CD1c-positive myeloid dendritic cell (primary cell): ENCODE results near the gene NOS2.
"Not testable (repeated sequence)": the region's sequence is repeated elsewhere in the genome, so short reads cannot be mapped to it uniquely, and the experiment has no call there.

Experiments used
- DNase-seq: peaks from one replicate; pipeline ENCODE4 v3.0.0-alpha.2; 2016; ENCODE audit errors: extremely low spot score

Gene NOS2

DNA sequence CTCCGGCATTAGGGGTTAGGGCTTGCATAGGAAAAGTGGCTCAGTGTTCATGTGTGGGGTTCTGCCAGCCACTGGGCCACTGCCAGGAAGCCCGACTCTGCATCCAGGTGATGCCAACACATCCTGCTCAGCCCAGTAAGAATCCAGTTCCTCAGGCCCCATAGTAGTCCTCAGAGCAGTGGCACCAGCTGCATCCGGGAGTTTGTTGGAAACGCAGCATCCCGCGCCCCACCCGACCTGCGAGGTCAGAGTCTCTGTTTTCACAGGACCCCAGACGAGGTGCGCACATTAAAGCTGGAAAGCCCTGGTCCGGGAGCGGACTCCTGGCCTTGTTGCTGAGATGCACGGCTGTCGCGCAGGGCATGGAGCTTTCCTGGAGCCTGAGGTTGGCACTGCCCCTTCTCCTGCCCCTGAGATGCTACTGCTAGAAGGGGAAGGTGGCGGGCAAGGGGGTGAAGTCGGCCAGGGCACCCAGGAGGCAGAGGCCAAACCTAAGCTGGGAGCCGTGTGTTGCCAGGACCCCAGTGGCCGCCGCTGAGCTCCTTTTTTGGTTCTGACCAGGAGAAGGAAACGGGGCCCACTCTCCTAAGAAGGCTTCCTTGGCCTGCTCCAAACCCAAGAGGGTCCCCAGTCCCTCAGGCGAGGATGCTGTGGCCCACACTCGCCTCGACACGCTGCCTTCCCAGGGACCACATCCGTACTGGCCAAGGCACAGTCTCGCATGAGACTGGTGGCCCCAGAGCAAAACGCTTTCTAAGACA lies 44.4 kb downstream of the NOS2 start:
- no peak for DNase-seq

DNA sequence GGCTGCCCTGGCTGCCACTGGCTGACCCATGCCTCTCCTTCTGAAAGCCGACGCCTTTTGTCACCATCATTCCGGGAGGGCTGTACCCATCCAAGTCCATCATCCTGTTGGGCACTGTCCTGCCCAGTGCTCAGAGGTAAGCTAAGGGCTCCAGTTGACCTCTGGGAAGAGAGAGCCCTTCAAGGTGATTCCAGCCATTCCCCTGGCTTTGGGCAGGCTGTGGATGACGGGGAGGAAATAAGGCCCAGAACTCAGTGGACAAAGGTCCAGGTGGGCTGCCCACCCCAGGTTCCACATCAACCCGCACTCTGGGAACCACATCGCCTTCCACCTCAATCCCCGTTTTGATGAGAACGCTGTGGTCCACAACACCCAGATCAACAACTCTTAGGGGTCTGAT lies 45.8 kb downstream of the NOS2 start:
- no peak for DNase-seq

DNA sequence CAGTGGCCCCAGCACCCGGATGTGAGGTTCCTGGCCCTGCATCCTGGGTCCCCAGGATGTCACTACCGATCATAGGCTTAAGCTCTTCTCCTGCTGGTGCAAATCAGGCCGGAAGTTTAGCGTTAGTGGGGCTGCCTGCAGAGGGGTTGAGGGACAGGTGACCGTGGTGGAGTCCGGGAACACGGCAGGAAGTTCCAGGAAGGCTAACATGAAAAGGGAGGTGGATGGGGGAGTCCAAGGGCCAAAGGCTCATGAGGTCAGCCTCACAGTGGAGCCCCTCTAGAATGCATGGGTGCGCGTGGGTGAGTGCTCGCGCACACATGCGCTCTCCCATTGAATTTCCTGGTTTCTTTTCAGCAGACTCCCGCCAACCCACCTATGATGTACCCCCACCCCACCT lies 46.6 kb downstream of the NOS2 start:
- DNase-seq: not testable (repeated sequence)

DNA sequence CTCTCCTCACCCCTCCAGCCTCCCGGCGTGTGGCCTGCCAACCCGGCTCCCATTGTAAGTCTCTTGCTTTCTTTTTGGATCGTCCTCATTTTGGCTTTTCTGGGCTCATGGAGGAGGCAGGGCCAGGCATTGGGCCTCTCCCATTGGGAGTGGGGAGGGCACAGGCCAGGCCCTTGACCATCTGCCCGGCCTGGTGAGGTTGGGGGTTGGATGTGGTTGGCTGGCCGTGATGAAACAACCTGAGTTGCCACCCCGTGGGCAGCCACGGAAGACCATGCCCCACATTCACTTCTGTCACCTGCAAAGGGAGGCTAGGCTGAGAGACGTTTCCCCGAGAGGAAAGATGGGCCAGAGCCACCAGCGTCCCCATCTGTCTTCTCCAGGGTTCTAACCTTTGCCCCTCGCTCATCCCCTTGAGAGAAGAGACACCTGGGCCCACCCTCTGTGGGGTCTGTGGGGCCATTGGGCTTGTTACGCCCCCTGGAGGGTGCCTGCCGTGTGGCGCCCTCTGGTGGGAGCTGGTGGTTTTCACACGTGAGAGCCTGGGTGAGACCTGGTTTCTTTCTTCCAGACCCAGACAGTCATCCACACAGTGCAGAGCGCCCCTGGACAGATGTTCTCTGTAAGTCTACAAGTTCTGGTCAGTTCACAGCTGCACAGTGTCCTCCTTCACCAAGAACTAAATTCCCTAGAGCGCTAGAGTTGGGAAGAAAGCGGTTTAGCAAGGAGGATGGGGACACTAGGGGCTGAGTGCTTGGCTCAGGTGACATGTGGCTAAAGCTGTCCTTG lies 47.3 kb downstream of the NOS2 start:
- DNase-seq: not testable (repeated sequence)

DNA sequence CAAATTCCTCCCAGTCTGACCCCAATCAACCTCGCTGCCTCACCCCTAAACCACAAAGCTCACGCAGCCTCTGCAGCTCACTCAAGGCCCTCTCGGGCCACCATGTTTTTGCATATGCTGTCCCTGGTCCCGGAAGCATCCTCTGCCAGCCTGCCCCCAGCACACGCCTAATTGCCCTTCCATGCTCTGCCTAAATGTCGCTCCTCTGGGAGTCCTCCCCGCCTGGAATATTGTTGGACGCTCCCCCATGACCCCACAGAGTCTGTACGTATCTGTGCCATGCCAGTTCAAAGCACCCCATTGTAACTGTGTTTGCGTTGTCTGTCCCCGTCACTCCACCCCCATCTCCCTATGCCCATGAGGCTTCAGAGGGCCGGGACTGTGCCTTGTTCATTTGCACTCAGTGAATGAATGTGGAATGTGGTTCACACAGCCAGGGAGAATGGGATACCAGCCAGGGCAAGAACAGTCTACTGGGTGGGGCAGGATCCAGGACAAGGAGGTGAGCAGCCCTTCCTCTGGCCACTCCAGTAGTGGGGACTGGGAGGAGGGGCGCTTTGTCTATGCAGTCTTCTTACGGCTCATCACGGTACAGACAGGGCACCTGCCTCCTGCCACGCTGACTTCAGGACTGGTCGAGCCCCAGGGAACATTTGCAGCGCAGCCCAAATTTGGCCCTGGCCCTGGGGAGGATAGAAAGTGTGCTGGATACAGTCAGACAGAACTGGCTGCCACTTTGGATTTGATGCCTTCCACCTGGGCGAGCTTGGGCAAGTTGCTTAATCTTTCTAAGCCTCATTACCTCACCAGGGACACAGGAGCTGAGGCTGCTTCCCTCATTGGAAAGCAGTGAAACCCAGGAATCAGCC lies 48.5 kb downstream of the NOS2 start:
- no peak for DNase-seq

DNA sequence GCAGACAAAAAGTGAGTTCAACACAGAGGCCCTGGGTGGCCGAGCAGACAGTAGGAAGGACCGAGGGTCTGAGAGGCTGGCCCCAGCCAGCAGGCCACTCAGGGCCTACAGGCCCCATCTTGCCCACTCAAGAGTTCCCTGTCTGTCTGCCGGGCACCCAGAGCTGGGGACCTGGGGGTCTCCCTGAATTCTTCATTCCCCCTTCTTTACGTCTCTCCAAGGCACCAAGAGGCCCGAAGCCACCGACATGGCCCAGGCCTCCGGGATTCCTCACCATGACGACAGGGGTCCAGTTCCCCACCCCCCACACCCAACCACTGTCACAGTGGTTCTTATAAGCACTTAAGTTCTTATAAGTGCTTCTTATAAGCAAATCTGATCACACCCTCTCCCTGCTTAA lies 49.2 kb downstream of the NOS2 start:
- DNase-seq: no peak

DNA sequence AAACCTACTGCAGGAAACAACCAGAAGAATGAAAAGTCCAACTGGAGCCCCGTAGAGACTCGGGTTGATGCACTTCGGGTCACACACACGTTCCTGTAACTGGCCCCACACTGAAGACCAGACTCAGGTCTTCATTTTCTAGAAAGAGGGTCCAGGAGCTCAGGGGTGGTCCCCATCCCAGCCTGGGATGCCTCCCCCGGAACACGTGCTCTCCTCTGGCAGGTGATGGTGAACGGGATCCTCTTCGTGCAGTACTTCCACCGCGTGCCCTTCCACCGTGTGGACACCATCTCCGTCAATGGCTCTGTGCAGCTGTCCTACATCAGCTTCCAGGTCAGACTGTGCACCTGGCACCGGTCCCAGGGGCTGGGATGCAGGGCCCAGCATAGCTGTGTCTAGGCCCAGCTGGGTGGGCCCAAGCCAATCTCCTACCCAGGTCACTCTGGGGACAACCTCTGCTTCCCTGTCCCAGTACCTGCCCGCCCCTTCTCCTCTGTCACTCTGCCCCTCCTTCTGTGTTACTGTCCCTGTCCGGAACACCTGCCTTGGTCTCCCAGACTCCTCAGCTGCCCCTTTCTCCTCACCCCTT lies 50.7 kb downstream of the NOS2 start:
- DNase-seq: not testable (repeated sequence)

DNA sequence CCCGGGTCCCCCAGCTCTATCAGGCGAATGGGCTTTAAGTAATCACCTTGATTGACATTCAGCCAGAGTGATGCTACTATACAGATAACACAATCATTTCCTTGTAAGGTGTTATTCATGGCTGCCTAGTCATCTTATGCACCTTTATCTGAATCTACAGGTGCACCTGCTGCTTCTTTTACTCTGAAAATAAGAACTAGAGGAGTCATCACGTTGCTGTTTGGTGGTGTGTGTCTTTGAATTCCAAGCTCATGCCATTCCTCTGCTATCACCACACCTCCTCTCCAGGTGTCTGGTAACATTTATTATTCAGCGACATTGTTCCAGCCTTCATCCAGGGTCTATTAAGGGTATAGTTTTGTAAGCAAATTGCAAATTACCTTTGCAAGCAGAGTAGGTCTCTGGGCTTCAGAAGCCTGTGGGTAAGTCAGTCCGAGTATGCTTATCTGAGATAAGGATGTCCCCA lies 51.9 kb downstream of the NOS2 start:
- no peak for DNase-seq

DNA sequence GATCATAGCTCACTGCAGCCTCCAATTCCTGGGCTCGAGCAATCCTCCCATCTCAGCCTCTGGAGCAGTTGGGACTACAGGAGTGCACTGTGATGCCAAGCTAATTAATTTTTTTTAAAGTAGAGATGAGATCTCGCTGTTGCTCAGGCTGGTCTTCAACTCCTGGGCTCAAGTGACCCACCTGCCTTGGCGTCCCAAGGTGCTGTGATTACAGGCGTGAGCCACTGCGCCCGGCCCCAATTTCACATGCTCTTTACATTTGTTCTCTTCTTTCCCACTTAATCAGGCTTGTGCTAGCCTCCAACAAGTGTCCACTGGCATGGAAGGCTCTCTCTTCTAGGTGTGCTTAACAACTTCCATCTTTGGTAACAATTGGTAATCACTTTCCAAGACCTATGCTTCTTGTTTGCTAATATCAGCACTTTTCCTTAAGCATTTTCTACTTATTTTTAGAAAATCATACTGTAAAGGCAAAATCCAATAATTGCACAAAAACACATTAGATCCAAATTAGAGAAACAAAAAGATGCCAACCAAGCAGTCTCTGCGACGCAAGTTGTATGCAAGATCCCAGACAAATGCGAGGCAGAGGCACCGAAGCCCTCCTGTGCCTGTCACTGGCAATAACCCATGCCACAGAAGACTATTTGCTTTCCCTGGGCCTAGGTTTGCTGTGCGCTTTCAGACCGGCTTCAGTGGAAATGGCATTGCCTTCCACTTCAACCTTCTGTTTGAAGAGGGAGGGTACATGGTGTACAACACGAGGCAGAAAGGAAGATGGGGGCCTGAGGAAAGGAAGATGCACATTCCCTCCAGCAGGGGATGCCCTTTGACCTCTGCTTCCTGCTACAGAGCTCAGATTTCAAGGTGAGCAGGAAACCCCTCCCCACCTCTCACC lies 52.6 kb downstream of the NOS2 start:
- no peak for DNase-seq

DNA sequence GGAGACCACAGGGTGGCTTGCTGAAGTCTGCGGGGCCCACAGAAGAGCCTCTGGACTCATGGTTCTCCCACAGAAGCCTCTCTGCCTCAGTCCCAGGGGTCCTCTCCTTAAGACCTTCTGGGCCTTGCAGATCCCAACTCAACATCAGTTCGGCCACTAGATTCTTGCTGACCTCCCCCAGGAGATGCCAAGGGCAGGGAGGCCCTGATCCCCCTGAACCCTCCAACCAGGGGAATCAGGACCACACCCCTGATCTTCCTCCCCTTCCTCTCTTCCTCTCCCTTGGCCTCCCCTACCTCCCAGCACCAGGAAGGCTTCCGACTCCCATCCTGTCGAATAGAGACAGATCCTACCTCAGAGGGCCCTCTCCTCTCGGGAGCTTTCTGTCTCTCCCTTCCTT lies 53.4 kb downstream of the NOS2 start:
- DNase-seq: no peak

DNA sequence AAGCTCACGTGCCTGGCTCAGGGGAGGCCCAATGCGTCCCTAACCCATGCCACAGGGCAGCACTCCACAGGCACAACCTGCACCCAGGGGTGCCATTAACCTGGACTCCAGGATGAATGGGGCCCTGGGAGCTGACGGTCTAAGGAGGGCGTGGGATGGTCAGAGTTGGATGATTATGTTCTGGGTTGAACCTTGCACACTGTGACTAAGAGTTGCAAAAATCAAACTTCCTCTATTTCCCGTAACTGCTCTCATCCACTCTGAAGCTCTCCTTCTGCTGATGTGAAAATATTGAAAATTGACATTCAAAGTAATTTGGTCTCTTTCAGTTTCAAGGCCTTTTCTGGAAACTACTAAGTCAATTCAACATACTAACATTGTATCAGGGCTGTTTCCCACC lies 54.0 kb downstream of the NOS2 start:
- DNase-seq: peak; percentile 72

DNA sequence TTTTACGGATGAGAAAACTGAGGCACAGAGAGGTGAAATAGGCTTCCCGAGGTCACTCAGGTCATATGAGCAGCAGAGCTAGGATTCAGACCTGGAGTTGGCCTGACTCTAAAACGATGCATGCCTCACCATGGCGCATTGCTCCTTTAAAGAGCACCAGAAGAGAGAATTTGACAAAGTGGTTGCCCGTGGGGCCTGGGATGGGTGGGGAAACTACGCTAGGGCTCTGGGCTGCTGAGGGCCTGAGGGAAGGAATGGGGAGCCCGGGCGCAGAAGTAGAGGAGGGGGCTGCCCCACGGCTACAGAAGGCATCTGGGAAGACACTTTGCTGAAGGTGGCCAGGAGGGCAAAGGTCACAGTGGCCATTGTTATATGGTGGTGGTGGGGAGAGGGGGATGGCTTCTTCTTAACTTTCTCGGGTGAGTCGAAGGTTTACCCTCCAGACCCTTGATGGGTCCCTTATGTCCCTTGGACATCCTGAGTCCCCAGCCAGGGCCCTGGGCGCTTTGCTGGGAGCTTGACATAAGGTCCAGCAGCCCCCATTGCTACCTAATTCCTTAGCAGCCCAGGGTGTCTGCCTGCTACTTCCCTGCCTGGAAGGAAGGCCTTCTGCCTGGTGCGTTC lies 55.0 kb downstream of the NOS2 start:
- DNase-seq: not testable (repeated sequence)

DNA sequence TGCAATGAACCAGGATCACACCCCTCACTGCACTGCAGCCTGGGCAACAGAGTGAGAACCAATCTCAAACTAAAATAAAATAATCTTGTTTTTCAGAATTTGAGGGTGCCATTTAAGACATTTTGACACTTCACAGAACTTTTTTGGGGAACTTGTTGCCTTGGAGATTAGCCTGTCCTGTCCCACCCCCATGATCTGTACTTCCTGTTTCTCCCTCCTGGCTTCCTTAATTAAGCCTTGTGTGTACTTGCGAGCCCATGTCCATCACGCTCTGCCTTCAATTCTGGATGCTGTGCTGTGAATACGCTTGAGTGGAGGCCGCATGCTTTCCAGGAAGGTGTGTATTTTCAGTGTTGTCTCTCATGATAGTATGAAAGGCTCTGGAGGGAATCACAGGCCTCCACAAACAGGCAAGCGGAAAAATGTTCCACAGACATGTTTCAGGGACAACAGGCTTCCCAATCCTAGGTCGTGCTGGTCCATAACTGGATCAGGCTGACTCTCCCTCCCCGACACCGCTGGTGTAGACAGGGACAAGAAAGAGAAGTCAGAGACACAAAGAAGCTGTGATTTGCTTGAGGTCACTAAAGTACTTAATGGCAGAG lies 56.9 kb downstream of the NOS2 start:
- DNase-seq: peak; percentile 85

DNA sequence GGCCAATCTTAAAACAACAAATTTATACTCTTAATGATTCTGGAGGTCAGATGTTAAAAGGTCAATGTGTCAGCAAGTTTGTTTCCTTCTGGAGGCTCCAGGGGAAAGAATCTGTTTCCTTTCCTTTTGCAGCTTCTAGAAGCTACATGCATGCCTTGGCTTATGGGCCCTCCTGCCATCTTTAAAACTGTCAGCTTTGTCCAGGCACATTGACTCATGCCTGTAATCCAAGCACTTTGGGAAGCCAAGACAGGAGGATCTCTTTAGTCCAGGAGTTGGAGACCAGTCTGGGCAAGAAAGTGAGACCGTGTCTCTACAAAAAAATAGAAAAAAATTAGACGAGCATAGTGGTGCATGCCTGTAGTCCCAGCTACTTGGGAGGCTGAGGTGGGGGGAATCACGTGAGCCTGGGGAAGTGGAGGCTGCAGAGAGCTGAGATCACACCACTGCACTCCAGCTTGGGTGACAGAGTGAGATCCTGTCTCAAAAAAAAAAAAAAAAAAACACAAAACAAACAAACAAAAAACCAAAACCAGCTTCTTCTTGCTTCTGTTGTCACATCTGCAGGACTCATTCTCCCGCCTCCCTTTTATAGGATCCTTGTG lies 58.3 kb downstream of the NOS2 start:
- DNase-seq: no peak

DNA sequence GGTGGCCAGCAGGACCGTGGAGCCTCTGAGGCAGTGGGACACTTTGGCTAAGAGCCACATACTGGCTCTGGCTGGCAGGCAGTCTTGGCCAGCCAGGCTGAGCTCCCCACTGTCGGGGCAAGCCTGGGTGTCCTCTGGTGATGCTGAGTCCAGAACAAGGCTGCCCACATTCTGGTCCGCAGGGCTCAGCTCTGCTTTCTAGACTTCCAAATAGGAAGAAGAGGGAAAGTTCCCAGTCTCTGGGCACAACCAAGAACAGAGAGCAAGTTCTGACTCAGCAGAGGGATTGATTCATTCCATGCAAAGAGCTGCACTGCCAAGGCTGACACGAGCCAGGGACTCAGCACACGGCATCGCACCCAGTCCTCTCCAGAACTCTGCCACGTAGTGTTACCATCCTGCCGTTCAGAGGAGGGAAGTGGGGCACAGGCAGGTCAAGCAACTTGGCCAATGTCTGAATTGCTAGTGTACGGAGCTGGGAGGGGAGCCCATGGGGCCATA lies 58.9 kb downstream of the NOS2 start:
- no peak for DNase-seq

DNA sequence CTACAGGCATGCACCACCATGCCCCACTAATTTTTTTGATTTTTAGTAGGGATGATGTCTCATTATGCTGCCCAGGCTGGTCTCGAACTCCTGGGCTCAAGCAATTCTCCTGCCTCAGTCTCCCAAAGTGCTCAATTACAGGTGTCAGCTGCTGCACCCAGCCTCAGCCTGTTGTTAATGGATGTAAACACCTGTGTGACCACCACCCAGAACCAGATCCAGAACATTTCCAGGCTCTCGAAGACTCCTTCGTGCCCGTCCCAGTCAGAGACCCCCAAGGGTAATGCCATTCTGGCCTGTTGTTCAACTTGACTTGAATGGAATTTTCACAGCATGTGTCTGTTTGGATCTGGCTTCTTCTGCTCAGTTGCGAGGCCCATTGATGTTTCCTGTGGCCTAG lies 59.8 kb downstream of the NOS2 start:
- DNase-seq: not testable (repeated sequence)

DNA sequence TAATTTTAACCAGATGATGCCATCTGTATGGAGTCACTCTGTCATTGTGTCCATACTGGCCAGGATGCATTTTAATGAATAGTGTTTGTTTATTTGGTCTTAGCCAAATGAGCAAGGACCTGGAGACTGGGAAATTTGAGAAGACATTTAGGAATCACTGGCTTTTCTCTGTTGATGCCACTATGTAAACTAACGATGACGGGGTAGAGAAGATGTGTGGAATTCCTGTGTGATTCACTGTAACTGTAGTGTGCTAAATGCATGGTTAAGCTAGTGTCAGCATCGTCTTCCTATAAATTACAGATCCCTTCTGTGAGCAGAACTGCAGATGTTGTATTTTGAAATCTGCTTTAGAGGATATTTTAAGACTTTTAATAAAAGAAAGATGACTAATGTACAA lies 66.6 kb downstream of the NOS2 start:
- DNase-seq: no peak

DNA sequence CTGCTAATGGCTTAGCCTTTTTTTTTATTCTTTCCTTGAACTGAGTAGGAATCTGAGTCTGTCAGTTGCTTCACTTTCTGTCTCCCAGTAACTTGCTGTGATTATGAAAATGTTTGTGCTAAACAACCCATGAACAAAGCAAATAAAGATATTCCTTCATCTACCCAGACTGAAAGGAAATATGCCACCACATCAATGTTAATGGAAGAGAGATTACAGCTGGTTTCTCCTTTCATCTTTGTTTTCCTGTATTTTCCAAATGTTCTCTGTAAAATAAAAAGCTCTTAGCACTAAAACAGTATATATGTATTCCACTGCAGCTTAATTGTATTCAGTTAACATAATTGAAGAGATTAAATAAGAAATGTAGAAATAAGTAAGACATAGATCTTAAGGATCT lies 67.6 kb downstream of the NOS2 start:
- DNase-seq: not testable (repeated sequence)

DNA sequence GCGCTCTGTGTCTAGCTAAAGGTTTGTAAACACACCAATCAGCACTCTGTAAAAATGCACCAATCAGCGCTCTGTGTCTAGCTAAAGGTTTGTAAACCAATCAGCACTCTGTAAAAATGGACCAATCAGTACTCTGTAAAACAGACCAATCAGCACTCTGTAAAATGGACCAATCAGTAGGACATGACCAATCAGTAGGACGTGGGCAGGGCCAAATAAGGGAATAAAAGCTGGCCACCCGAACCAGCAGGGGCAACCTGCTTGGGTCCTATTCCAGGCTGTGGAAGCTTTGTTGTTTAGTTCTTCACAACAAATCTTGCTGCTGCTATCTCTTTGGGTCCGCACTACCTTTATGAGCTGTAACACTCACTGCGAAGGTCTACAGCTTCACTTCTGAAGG lies 74.3 kb downstream of the NOS2 start:
- DNase-seq: not testable (repeated sequence)
